HEK293T (cell line): ENCODE results near the gene PPP2R3C.

ENCODE experiments used
- ARNT ChIP-seq: fragments of 450-650 bp; IDR thresholded peaks from 2 replicates; pipeline ENCODE4 v1.6.1; 2017; ENCODE audit warnings: mild to moderate bottlenecking
- BHLHE40 ChIP-seq: fragments of 450-650 bp; IDR thresholded peaks from 2 replicates; pipeline ENCODE4 v1.6.1; 2016; ENCODE audit warnings: mild to moderate bottlenecking, moderate library complexity, borderline replicate concordance
- CTBP1 ChIP-seq: fragments of 450-650 bp; IDR thresholded peaks from 2 replicates; pipeline ENCODE4 v1.6.1; 2016; ENCODE audit warnings: borderline replicate concordance
- ELF4 ChIP-seq: fragments of 450-650 bp; IDR thresholded peaks from 2 replicates; pipeline ENCODE4 v1.6.1; 2017; ENCODE audit warnings: antibody characterized with exemption
- FOXA1 ChIP-seq: fragments of 450-650 bp; IDR thresholded peaks from 2 replicates; pipeline ENCODE4 v1.6.1; 2016; ENCODE audit warnings: mild to moderate bottlenecking
- FOXK2 ChIP-seq: fragments of 450-650 bp; IDR thresholded peaks from 2 replicates; pipeline ENCODE4 v1.6.1; 2016; ENCODE audit warnings: mild to moderate bottlenecking
- FOXM1 ChIP-seq: fragments of 450-650 bp; IDR thresholded peaks from 2 replicates; pipeline ENCODE4 v1.6.1; 2017; ENCODE audit warnings: mild to moderate bottlenecking, borderline replicate concordance
- HDGF ChIP-seq: fragments of 450-650 bp; IDR thresholded peaks from 2 replicates; pipeline ENCODE4 v1.6.1; 2017; ENCODE audit warnings: antibody characterized with exemption, borderline replicate concordance
- LEF1 ChIP-seq: fragments of 450-650 bp; IDR thresholded peaks from 2 replicates; pipeline ENCODE4 v1.6.1; 2017; ENCODE audit warnings: mild to moderate bottlenecking, borderline replicate concordance
- SP1 ChIP-seq: fragments of 450-650 bp; IDR thresholded peaks from 2 replicates; pipeline ENCODE4 v1.6.1; 2017
- SUZ12 ChIP-seq: fragments of 450-650 bp; IDR thresholded peaks from 2 replicates; pipeline ENCODE4 v1.6.1; 2016; ENCODE audit warnings: mild to moderate bottlenecking
- TARDBP ChIP-seq: fragments of 450-650 bp; IDR thresholded peaks from 2 replicates; pipeline ENCODE4 v1.6.1; 2016
- ZNF384 ChIP-seq: fragments of 450-650 bp; IDR thresholded peaks from 2 replicates; pipeline ENCODE4 v1.6.1; 2016
- TF ChIP-seq, protein P1 (sequence below): fragments of 450-650 bp; IDR thresholded peaks from 2 replicates; pipeline ENCODE4 v1.6.1; 2016

DNA sequence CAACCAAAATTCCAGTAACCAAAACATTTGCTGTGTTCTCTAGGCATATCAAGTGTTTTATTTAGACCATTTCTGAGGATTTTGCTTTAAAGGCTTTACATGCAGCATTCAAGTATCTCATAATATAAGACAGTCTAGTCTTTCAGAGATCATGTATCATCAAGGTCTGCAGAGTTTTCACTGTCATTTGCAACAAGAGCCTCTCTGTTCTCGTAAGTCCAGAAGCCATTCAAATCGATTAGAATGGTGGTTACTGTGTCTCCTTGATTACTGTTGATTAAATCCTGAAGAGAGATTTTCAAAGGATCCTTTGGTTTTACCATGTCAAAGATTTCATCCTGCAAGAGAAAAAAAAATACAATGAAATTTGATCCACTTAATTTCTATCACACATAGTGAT is 36.3 kb downstream of the PPP2R3C start:
- TF ChIP-seq CTBP1 (no peak), FOXA1 (no peak), ZNF384 (no peak), ARNT (no peak), SP1 (no peak), ELF4 (no peak), FOXK2 (no peak), SUZ12 (no peak), HDGF (no peak), BHLHE40 (no peak), LEF1 (no peak), FOXM1 (no peak), TARDBP (no peak)
- TF ChIP-seq, protein P1, sequence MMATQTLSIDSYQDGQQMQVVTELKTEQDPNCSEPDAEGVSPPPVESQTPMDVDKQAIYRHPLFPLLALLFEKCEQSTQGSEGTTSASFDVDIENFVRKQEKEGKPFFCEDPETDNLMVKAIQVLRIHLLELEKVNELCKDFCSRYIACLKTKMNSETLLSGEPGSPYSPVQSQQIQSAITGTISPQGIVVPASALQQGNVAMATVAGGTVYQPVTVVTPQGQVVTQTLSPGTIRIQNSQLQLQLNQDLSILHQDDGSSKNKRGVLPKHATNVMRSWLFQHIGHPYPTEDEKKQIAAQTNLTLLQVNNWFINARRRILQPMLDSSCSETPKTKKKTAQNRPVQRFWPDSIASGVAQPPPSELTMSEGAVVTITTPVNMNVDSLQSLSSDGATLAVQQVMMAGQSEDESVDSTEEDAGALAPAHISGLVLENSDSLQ: no peak
